Measurements from ENCODE around the gene RNF31. TPM values are rescaled to one million over a fixed set of nuclear protein-coding genes. Genes with fewer than 3 reads are reported as not detected.

Gene RNF31
- total and polyA plus RNA-seq, 2 of the 13 experiments (the other 11 are each of a cell fraction or from before 2014, with no cell fraction given), result 48.2 to 86.8 TPM

- no peak for TF ChIP-seq ZBTB40 (IDR thresholded peaks at IDR 0.05)
- TF ChIP-seq ZBTB40 (CRISPR knock-in tag; IDR thresholded peaks at IDR 0.05), result no peak; the same call in 1 of the 2 replicates
- TF ChIP-seq PBX3 (CRISPR knock-in tag; IDR thresholded peaks at IDR 0.05; ENCODE audit: borderline replicate concordance), result 0 out of 2 replicates have a peak, but pooled peaks have one; percentile 32
- no peak for TF ChIP-seq RELA (CRISPR knock-in tag; IDR thresholded peaks at IDR 0.05)
- TF ChIP-seq ZNF318 (CRISPR knock-in tag; IDR thresholded peaks at IDR 0.05), result 0 out of 2 replicates have a peak, but pooled peaks have one; percentile 13
- TF ChIP-seq ZNF7 (CRISPR knock-in tag; IDR thresholded peaks at IDR 0.05), result peak; percentile 13; the same call in 1 of the 2 replicates
- no peak for TF ChIP-seq AGO2 (optimal IDR thresholded peaks at IDR 0.05; ENCODE audit: low read depth, low read length)
- peak; percentile 34; the same call in 1 of the 2 replicates for TF ChIP-seq ARNTL (CRISPR knock-in tag; IDR thresholded peaks at IDR 0.05)
Observed at GRCh38 chr14:24196071-24197055, 49.1 kb downstream of the RNF31 start (continued).

All from HepG2 (cell line).